Measurements from ENCODE around the gene CHAD. TPM values are rescaled to one million over a fixed set of nuclear protein-coding genes. Genes with fewer than 3 reads are reported as not detected.

Gene CHAD
- total and polyA plus RNA-seq, 3 donors from 2014 or later, result 0.79 to 2.9 (median 0.81) TPM

DNA sequence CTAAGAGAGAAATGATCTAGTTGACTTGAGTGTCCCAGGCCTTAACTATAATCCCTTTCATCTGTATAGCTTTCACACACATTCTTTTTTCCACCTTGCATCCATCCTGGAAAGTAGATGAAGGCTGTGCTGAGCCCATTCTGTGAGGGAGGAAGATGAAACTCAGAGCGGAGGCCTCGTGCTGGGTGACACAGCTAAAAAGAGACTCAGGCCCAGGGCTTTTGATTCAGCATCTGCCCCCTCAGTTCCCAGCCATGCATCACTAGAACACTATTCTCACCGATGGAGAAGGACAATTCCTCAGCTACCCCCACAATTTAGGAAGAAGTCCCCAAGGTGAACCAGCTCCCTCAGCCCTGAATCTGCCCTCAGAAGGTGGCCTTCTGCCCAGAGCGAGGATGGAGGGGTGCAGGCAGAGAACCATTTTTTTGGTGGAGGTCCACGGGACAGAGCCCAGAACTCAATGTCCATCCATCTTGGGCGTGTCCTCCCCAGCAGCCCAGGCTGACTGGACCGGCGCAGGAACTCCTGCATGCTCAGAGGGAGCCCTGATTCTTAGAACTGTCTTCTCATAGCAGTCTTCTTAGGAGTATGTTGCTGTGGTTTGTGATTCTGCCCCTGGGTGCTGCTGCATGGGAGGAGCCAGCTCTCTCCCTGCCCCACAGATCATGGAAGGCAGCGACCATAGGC lies 33.8 kb upstream of the CHAD start:
- no peak overlapping the region for H3K27ac ChIP-seq

DNA sequence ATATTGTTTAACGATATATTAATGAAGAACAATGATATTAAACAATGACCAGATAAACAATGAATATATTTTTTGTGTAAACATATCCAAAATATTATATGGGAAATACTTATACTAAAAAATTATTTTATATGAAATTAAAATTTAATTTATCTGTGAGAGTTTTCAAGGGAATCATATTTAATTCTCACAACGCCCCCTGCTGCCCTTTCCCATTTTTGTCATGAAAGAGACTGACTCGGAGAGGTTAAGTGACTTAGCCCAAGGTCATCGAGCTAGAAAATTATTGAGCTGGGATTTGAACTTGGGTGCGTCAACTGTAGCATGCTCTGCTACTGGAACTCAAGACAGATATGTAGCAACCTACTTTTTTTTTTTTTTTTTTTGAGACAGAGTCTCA lies 32.4 kb upstream of the CHAD start:
- no peak overlapping the region for H3K4me3 ChIP-seq
- WGBS, 2 donors, result 57 to 61% methylated on average over 5 of the region's 5 CpGs
- no peaks in the 10 kb centered on the region for H3K9me3 ChIP-seq
- H3K36me3 ChIP-seq (ENCODE audit: low read depth, missing control alignments), result no peaks in the 10 kb centered on the region
- H3K27ac ChIP-seq, result no peak overlapping the region
- DNase-seq, result no peak
- intact Hi-C loops (cut with DNase I; ENCODE audit: low total_unique reads), result no loop called here
- no peaks in the 10 kb centered on the region for H3K27me3 ChIP-seq
- no peaks in the 10 kb centered on the region for H3K4me1 ChIP-seq
- TF ChIP-seq, protein P1, sequence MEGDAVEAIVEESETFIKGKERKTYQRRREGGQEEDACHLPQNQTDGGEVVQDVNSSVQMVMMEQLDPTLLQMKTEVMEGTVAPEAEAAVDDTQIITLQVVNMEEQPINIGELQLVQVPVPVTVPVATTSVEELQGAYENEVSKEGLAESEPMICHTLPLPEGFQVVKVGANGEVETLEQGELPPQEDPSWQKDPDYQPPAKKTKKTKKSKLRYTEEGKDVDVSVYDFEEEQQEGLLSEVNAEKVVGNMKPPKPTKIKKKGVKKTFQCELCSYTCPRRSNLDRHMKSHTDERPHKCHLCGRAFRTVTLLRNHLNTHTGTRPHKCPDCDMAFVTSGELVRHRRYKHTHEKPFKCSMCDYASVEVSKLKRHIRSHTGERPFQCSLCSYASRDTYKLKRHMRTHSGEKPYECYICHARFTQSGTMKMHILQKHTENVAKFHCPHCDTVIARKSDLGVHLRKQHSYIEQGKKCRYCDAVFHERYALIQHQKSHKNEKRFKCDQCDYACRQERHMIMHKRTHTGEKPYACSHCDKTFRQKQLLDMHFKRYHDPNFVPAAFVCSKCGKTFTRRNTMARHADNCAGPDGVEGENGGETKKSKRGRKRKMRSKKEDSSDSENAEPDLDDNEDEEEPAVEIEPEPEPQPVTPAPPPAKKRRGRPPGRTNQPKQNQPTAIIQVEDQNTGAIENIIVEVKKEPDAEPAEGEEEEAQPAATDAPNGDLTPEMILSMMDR (IDR thresholded peaks at IDR 0.05), result peak in 2 of 3 experiments; percentile 5 to 16
- no peak for TF ChIP-seq POLR2A (IDR thresholded peaks at IDR 0.05)

More for the DNA sequence above, 33.8 kb upstream of the CHAD start:
- WGBS, 2 donors, result 84 to 95% methylated on average over 6 to 9 of the region's 9 CpGs
- intact Hi-C loops (cut with DNase I; ENCODE audit: low total_unique reads), result no loop called here
- no peaks in the 10 kb centered on the region for H3K9me3 ChIP-seq
- H3K4me1 ChIP-seq, result no peaks in the 10 kb centered on the region
- no peaks in the 10 kb centered on the region for H3K36me3 ChIP-seq (ENCODE audit: low read depth, missing control alignments)
- no peak for DNase-seq
- TF ChIP-seq, protein P1 (IDR thresholded peaks at IDR 0.05), result no peak
- TF ChIP-seq POLR2A (IDR thresholded peaks at IDR 0.05), result no peak
- H3K27me3 ChIP-seq, result no peaks in the 10 kb centered on the region
- H3K4me3 ChIP-seq, result no peak overlapping the region

DNA sequence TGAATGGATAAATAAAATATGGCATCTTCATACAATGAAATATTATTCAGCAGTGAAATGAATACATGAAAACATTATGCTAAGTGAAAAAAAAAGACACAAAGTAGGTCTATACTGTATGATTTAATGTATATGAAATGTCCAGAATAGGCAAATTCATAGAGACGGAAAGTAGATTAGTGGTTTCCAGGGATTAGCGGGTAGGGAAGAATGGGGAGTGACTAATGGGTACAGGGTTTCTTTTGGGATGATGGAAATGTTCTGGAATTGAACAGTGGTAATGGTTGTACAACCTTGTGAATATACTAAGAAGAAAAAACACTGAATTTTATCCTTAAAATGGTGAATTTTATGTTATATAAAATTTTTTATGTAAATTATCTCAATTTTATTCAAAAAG lies 31.0 kb upstream of the CHAD start:
- WGBS, 2 donors, result 97% methylated on average over 2 of the region's 2 CpGs
- Histone ChIP-seq H3K27me3 (no peaks in the 10 kb centered on the region), H3K27ac (no peak overlapping the region), H3K36me3 (ENCODE audit: low read depth, missing control alignments) (no peaks in the 10 kb centered on the region), H3K4me3 (no peak overlapping the region), H3K4me1 (no peaks in the 10 kb centered on the region), H3K9me3 (no peaks in the 10 kb centered on the region)
- no peak for TF ChIP-seq POLR2A (IDR thresholded peaks at IDR 0.05)
- TF ChIP-seq, protein P1 (IDR thresholded peaks at IDR 0.05), result no peak
- intact Hi-C loops (cut with DNase I; ENCODE audit: low total_unique reads), result no loop called here
- no peak for DNase-seq

DNA sequence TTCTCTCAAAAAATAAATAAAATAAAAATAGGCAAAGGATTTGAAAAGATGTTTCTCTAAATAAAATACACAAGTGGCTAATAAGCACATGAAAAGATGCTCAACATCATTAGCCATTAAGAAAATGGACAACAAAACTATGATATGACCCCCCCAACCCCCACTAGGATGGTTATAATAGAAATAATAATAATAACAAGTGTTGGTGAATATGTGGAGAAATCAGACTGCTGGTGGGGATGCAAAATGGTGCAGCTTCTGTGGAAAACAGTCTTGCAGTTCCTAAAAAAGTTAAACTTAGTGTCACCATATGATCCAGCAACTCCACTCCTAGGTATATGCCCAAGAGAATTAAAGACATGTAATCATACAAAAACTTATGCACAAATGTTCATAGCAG lies 30.6 kb upstream of the CHAD start:
- no peak for TF ChIP-seq POLR2A (IDR thresholded peaks at IDR 0.05)
- TF ChIP-seq, protein P1 (IDR thresholded peaks at IDR 0.05), result no peak
- no peak overlapping the region for H3K4me3 ChIP-seq
- no peak overlapping the region for H3K27ac ChIP-seq
- intact Hi-C loops (cut with DNase I; ENCODE audit: low total_unique reads), result no loop called here
- no peaks in the 10 kb centered on the region for H3K36me3 ChIP-seq (ENCODE audit: low read depth, missing control alignments)
- DNase-seq, result no peak
- no peaks in the 10 kb centered on the region for H3K4me1 ChIP-seq
- no peaks in the 10 kb centered on the region for H3K9me3 ChIP-seq
- H3K27me3 ChIP-seq, result no peaks in the 10 kb centered on the region

Measured in testis (tissue), 3 donors.